ENCODE data around the gene SAV1.
"Not testable (repeated sequence)": the region's sequence is repeated elsewhere in the genome, so short reads cannot be mapped to it uniquely, and the experiment has no call there.

The SAV1 gene

DNA sequence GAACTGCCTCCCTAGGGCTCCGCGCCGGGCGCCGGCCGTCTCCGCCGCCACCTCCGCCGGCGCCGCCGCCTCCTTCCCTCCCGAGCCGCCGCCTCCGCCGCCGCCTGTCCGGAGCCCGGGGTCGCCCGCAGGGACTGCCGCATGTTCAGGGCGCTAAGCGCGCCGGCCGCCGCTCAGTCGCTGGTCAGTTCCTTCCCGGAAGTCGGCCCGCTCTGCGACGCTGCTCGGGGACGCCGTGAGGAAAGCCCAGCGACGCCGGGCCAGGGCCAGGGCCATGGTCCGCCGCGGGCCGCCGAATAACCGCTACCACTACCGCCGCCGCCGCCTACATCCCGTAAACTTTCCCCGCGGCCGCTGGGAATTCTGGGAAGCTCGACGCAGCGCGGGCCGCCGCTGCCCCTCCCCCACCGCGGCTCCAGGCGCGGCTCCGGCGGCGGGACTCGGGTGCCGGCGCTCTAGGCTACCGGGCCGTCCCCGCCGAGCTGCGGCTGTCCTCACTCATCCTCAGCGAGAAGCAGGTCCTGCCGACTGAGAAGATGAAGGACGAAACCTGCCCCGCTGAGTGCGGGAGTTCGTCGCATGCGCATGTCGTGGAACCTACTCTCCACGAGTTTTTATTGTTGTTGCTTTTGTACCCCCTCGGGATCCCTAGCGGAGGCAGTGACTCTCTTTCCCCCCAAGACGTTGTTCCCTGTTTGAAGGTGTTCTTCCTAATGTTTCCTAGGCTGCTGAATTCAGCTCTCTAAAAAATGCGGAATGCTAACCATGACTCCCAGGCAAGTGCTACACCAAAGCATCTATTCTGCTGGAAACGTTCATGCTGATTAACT lies at the start of gene SAV1:
TSS of gene SAV1 (minus strand) at position 311 of the 830 bp plus-strand sequence. CDS start 339 bp downstream, outside the sequence.
- Histone ChIP-seq H3K27me3 (ENCODE audit: control insufficient read depth, insufficient read depth, low read length) (no peaks in the 10 kb centered on the region), H3K9me3 (ENCODE audit: control insufficient read depth, low read depth, low read length) (no peaks in the 10 kb centered on the region), H3K27ac (ENCODE audit: low read length) (peak within 1 kb of the TSS; percentile 73), H3K4me3 (ENCODE audit: low read length) (peak within 1 kb of the TSS; percentile 100), H3K9ac (ENCODE audit: low read length) (peak within 1 kb of the TSS; percentile 84), H3K36me3 (ENCODE audit: control insufficient read depth, low read depth, low read length) (peaks cover 5% of the 10 kb centered on the region), H3K4me1 (ENCODE audit: control insufficient read depth, low read depth, low read length) (peaks cover 33% of the 10 kb centered on the region)

DNA sequence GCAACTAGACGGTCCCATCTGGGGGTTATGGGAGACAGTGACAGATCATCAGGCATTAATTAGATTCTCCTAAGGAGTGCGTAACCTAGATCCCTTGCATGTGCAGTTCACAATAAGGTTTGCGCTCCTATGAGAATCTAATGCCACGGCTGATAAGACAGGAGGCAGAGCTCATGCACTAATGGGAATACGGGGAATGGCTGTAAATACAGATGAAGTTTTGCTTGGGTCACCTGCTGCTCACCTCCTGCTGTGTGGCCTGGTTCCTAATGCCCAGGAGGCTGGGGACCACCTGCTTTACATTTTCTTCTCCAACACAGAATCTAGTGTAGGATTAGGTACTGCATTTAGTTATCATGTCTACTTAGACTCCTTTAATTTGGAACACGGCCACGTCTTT lies 49.7 kb upstream of the SAV1 start:
- Histone ChIP-seq H3K27ac (ENCODE audit: low read length) (no peak overlapping the region), H3K4me1 (ENCODE audit: control insufficient read depth, low read depth, low read length) (no peaks in the 10 kb centered on the region), H3K9ac (ENCODE audit: low read length) (no peak overlapping the region), H3K36me3 (ENCODE audit: control insufficient read depth, low read depth, low read length) (peaks cover 9% of the 10 kb centered on the region), H3K9me3 (ENCODE audit: control insufficient read depth, low read depth, low read length) (no peaks in the 10 kb centered on the region), H3K4me3 (ENCODE audit: low read length) (no peak overlapping the region), H3K27me3 (ENCODE audit: control insufficient read depth, insufficient read depth, low read length) (no peaks in the 10 kb centered on the region)

DNA sequence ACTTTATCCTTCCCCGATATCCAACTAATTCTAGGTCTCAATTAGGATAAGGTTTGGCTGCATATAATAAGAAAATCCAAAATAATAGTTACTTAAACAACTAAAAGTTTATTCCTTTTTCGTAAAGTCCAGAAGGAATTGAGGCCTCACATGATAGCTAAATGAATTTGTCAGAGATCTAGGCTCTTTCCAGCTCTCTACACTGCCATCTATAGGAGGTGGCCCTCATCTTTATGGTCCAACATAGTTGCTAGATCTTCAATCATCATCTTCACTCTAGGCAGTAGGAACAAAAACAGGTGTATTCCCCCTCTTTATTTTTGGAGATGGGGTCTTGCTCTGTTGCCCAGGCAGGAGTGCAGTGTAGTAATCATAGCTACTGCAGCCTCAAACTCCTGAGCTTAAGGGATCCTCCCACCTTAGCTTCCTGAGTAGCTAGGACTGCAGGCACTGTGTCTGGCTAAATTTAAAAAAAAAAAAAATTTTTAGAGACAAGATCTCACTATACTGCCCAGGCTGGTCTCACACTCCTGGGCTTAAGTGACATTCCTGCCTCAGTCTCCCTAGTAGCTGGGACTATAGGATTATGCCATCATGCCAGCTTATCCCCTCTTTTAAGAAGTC lies 46.5 kb upstream of the SAV1 start:
- no peaks in the 10 kb centered on the region for H3K4me1 ChIP-seq (ENCODE audit: control insufficient read depth, low read depth, low read length)
- H3K9me3 ChIP-seq (ENCODE audit: control insufficient read depth, low read depth, low read length): no peaks in the 10 kb centered on the region
- H3K27me3 ChIP-seq (ENCODE audit: control insufficient read depth, insufficient read depth, low read length): no peaks in the 10 kb centered on the region

DNA sequence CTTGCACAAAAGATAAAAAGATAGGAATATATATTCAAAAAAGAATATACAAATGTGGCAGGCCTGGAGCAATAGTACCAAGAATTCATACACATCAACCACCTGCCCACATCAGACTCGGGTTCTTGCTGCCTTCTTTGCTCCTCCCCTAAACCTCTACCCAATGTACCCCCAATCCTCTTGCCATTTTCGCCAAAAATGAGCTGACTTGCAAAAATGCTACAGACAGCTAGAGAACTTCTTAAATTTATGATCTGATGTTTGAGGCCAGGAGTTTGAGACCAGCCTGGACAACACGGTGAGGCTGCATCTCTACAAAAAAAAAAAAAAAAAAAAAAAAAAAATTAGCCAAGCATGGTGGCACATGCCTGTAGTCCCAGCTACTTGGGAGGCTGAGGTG lies 42.9 kb upstream of the SAV1 start:
- Histone ChIP-seq H3K36me3 (ENCODE audit: control insufficient read depth, low read depth, low read length) (no peaks in the 10 kb centered on the region), H3K4me1 (ENCODE audit: control insufficient read depth, low read depth, low read length) (no peaks in the 10 kb centered on the region), H3K4me3 (ENCODE audit: low read length) (no peak overlapping the region), H3K9me3 (ENCODE audit: control insufficient read depth, low read depth, low read length) (no peaks in the 10 kb centered on the region), H3K27me3 (ENCODE audit: control insufficient read depth, insufficient read depth, low read length) (no peaks in the 10 kb centered on the region), H3K9ac (ENCODE audit: low read length) (no peak overlapping the region), H3K27ac (ENCODE audit: low read length) (no peak overlapping the region)

More for the DNA sequence above, 46.5 kb upstream of the SAV1 start:
- Histone ChIP-seq H3K36me3 (ENCODE audit: control insufficient read depth, low read depth, low read length) (no peaks in the 10 kb centered on the region), H3K9ac (ENCODE audit: low read length) (no peak overlapping the region), H3K4me3 (ENCODE audit: low read length) (no peak overlapping the region), H3K27ac (ENCODE audit: low read length) (no peak overlapping the region)

DNA sequence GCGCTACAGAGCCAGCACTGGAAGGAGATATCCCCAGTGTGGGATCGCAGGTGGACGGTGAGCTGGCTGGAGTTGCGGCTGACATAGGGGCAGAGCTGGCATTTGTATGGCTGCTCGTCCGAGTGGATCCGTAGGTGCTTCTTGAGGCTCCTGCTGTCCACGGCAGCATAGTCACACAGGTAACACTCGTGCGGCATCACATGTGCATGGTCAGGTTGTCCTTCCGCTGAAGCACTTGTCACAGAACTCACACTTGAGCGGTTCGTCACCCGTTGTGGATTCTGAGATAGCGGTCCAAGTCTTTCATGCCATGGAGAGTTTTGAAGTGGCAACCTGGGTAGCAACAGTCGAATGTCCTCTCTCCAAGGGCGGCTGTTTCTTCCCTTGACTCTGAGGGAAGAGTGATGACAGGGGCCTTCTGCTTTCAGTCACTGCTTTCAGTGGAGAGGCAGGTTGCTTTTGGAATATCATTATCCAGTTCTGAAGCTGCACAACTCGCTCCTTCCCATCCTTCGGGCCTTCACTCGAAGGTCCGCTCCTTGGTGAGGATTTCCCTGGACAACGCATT lies 37.0 kb upstream of the SAV1 start:
- Histone ChIP-seq H3K27ac (ENCODE audit: low read length) (no peak overlapping the region), H3K4me3 (ENCODE audit: low read length) (no peak overlapping the region), H3K4me1 (ENCODE audit: control insufficient read depth, low read depth, low read length) (no peaks in the 10 kb centered on the region), H3K9ac (ENCODE audit: low read length) (no peak overlapping the region), H3K27me3 (ENCODE audit: control insufficient read depth, insufficient read depth, low read length) (no peaks in the 10 kb centered on the region), H3K36me3 (ENCODE audit: control insufficient read depth, low read depth, low read length) (no peaks in the 10 kb centered on the region), H3K9me3 (ENCODE audit: control insufficient read depth, low read depth, low read length) (no peaks in the 10 kb centered on the region)

DNA sequence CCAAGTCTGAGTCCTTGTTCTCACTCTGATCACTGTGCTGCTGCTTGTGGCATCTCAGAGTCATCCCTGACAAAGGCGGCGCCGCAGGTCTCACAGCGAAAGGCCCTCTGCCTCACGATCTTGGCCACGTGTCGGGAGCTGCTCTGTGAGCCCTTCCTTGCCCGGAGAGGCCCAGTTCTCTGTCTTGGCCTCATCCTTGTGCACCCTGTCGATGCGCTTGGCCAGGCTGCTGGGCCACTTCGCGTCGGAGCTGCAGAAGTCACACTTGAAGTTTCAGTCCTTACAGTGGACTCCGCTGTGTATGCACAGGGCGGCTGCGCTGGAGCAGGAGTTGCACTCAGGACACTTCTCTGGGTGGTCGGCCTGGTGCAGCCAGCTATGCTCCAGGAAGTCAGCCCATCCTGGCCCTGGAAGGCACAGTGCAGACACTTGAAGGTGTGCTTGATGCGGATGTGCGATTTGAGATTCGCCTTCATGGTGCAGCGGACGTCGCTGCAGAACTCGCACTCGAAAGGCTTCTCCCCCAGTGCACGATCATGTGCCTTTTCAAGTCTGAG lies 36.4 kb upstream of the SAV1 start:
- no peak overlapping the region for H3K9ac ChIP-seq (ENCODE audit: low read length)
- no peak overlapping the region for H3K4me3 ChIP-seq (ENCODE audit: low read length)
- no peaks in the 10 kb centered on the region for H3K36me3 ChIP-seq (ENCODE audit: control insufficient read depth, low read depth, low read length)
- H3K4me1 ChIP-seq (ENCODE audit: control insufficient read depth, low read depth, low read length): no peaks in the 10 kb centered on the region
- H3K9me3 ChIP-seq (ENCODE audit: control insufficient read depth, low read depth, low read length): no peaks in the 10 kb centered on the region
- H3K27me3 ChIP-seq (ENCODE audit: control insufficient read depth, insufficient read depth, low read length): no peaks in the 10 kb centered on the region
- H3K27ac ChIP-seq (ENCODE audit: low read length): no peak overlapping the region

- Histone ChIP-seq H3K9ac (ENCODE audit: low read length) (no peak overlapping the region), H3K27me3 (ENCODE audit: control insufficient read depth, insufficient read depth, low read length) (no peaks in the 10 kb centered on the region), H3K9me3 (ENCODE audit: control insufficient read depth, low read depth, low read length) (peaks cover 4% of the 10 kb centered on the region), H3K27ac (ENCODE audit: low read length) (no peak overlapping the region), H3K4me3 (ENCODE audit: low read length) (no peak overlapping the region), H3K4me1 (ENCODE audit: control insufficient read depth, low read depth, low read length) (no peaks in the 10 kb centered on the region), H3K36me3 (ENCODE audit: control insufficient read depth, low read depth, low read length) (no peaks in the 10 kb centered on the region)
Observed at GRCh38 chr14:50697659-50698290, 29.7 kb upstream of the SAV1 start.

- H3K27ac ChIP-seq (ENCODE audit: low read length); H3K27me3 ChIP-seq (ENCODE audit: control insufficient read depth, insufficient read depth, low read length); H3K4me3 ChIP-seq (ENCODE audit: low read length); H3K4me1 ChIP-seq (ENCODE audit: control insufficient read depth, low read depth, low read length); H3K36me3 ChIP-seq (ENCODE audit: control insufficient read depth, low read depth, low read length); H3K9ac ChIP-seq (ENCODE audit: low read length); H3K9me3 ChIP-seq (ENCODE audit: control insufficient read depth, low read depth, low read length): not testable (repeated sequence)
Observed at GRCh38 chr14:50694260-50694659, 26.2 kb upstream of the SAV1 start.

DNA sequence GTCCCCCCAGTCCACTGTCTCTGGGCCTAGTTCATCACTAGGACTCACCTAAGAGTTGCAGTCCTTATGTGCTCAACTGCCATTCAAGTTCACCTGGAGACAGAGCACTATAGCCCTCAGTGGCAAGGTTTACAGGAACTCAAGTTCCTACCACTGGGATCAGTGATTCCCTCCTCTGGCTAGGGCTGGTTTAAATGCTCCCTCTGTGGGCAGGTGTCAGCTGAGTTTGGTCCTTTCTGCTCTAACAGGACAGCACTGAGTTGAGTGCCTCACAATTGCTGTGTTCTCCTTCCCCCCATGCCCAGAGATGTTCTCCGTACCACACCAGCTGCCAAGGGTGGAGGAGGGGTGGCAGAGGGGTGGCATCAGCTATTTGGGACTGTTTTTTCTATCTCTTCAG lies 20.8 kb upstream of the SAV1 start:
- no peaks in the 10 kb centered on the region for H3K9me3 ChIP-seq (ENCODE audit: control insufficient read depth, low read depth, low read length)
- no peaks in the 10 kb centered on the region for H3K36me3 ChIP-seq (ENCODE audit: control insufficient read depth, low read depth, low read length)
- no peaks in the 10 kb centered on the region for H3K4me1 ChIP-seq (ENCODE audit: control insufficient read depth, low read depth, low read length)
- no peak overlapping the region for H3K27ac ChIP-seq (ENCODE audit: low read length)
- no peak overlapping the region for H3K4me3 ChIP-seq (ENCODE audit: low read length)
- no peak overlapping the region for H3K9ac ChIP-seq (ENCODE audit: low read length)
- no peaks in the 10 kb centered on the region for H3K27me3 ChIP-seq (ENCODE audit: control insufficient read depth, insufficient read depth, low read length)

DNA sequence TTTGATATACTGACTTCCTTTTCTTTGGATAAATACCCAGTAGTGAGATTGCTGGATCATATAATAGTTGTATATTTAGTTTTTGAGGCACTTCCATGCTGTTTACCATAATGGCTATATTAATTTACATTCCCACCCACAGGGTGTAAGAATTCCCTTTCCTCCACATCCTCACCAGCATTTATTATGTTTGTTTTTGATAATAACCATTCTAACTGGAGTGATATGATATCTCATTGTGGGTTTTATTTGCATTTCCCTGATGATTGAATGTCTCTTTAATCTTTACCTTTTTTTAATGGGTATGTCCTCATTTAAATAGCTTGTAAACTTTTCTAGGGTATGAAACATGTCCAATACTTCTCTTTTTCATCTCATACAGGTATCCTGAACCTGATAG lies 11.6 kb upstream of the SAV1 start:
- no peaks in the 10 kb centered on the region for H3K27me3 ChIP-seq (ENCODE audit: control insufficient read depth, insufficient read depth, low read length)
- H3K27ac ChIP-seq (ENCODE audit: low read length): no peak overlapping the region
- no peak overlapping the region for H3K9ac ChIP-seq (ENCODE audit: low read length)
- no peak overlapping the region for H3K4me3 ChIP-seq (ENCODE audit: low read length)
- H3K4me1 ChIP-seq (ENCODE audit: control insufficient read depth, low read depth, low read length): no peaks in the 10 kb centered on the region
- H3K9me3 ChIP-seq (ENCODE audit: control insufficient read depth, low read depth, low read length): no peaks in the 10 kb centered on the region
- H3K36me3 ChIP-seq (ENCODE audit: control insufficient read depth, low read depth, low read length): no peaks in the 10 kb centered on the region

DNA sequence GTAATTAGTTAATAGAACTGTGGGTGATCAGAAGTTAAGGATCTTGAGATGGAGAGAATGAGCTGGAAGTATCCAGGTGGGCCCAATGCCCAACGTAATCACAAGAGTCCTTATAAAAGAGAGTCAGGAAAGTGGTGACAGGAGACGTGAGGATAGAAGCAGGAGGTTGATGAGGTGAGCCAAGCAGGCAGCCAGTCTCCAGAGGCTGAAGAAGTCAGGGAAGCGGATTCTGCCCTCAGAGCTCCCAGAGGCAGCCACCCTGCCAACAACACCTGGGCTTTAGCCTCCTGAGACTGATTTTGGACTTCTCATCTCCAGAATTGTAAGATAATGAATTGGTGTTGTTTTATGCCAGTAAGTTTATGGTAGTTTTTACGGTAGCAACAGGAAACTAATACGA lies 10.1 kb upstream of the SAV1 start:
- Histone ChIP-seq H3K4me1 (ENCODE audit: control insufficient read depth, low read depth, low read length) (no peaks in the 10 kb centered on the region), H3K9me3 (ENCODE audit: control insufficient read depth, low read depth, low read length) (no peaks in the 10 kb centered on the region), H3K9ac (ENCODE audit: low read length) (no peak overlapping the region), H3K36me3 (ENCODE audit: control insufficient read depth, low read depth, low read length) (no peaks in the 10 kb centered on the region), H3K4me3 (ENCODE audit: low read length) (no peak overlapping the region), H3K27ac (ENCODE audit: low read length) (no peak overlapping the region), H3K27me3 (ENCODE audit: control insufficient read depth, insufficient read depth, low read length) (no peaks in the 10 kb centered on the region)
